PFSK-1 (cell line): ENCODE data around the gene CNPY3.

Experiments used
- FOXP2 ChIP-seq: optimal IDR thresholded peaks from 2 replicates; pipeline ENCODE3; 2011; ENCODE audit warnings: borderline replicate concordance, control low read depth, inconsistent platforms; ENCODE audit not compliant: insufficient read depth; ENCODE audit errors: extremely low read length, extremely low read depth
- POLR2AphosphoS5 ChIP-seq: IDR thresholded peaks from 2 replicates; pipeline ENCODE4 v1.6.1; 2012; ENCODE audit warnings: low read depth, mild to moderate bottlenecking, control low read depth, low read length, moderate library complexity
- SIN3A ChIP-seq: IDR thresholded peaks from 2 replicates; pipeline ENCODE4 v1.6.1; 2012; ENCODE audit warnings: mild to moderate bottlenecking, low read length, moderate library complexity, borderline replicate concordance; ENCODE audit not compliant: insufficient read depth
- TAF1 ChIP-seq: IDR thresholded peaks from 2 replicates; pipeline ENCODE4 v1.6.1; 2012; ENCODE audit warnings: low read length, control low read depth, borderline replicate concordance; ENCODE audit not compliant: insufficient read depth
- TF ChIP-seq, protein P1 (sequence below), 2 experiments: IDR thresholded peaks; 2 replicates each; pipeline versions ENCODE4 v1.6.1 to v1.8.0; 2011 to 2012; ENCODE audit warnings: low read depth in 2 of 2, low read length in 2 of 2, control low read depth in 1 of 2, inconsistent platforms in 1 of 2, mild to moderate bottlenecking in 1 of 2, moderate library complexity in 1 of 2; ENCODE audit not compliant: insufficient read depth in 1 of 2

Gene CNPY3

DNA sequence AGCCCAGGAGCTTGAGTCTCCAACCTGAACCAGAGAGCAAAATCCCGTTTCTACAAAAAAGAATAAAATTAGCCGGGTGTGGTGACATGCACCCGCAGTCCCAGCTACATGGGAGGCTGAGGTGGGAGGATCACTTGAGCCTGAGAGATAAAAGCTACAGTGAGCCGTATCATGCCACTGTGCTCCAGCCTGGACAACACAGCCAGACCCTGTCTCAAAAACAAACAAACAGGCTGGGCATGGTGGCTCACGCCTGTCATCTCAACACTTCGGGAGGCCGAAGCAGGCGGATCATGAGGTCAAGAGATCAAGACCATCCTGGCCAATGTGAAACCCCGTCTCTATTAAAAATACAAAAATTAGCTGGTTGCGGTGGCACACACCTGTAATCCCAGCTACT lies 24.8 kb upstream of the CNPY3 start:
- TF ChIP-seq, protein P1, sequence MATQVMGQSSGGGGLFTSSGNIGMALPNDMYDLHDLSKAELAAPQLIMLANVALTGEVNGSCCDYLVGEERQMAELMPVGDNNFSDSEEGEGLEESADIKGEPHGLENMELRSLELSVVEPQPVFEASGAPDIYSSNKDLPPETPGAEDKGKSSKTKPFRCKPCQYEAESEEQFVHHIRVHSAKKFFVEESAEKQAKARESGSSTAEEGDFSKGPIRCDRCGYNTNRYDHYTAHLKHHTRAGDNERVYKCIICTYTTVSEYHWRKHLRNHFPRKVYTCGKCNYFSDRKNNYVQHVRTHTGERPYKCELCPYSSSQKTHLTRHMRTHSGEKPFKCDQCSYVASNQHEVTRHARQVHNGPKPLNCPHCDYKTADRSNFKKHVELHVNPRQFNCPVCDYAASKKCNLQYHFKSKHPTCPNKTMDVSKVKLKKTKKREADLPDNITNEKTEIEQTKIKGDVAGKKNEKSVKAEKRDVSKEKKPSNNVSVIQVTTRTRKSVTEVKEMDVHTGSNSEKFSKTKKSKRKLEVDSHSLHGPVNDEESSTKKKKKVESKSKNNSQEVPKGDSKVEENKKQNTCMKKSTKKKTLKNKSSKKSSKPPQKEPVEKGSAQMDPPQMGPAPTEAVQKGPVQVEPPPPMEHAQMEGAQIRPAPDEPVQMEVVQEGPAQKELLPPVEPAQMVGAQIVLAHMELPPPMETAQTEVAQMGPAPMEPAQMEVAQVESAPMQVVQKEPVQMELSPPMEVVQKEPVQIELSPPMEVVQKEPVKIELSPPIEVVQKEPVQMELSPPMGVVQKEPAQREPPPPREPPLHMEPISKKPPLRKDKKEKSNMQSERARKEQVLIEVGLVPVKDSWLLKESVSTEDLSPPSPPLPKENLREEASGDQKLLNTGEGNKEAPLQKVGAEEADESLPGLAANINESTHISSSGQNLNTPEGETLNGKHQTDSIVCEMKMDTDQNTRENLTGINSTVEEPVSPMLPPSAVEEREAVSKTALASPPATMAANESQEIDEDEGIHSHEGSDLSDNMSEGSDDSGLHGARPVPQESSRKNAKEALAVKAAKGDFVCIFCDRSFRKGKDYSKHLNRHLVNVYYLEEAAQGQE (IDR thresholded peaks at IDR 0.05; ENCODE audit: insufficient read depth in 1 of 2, low read depth in 2 of 2, low read length in 2 of 2): no peak
- no peak for TF ChIP-seq POLR2AphosphoS5
- TF ChIP-seq TAF1: no peak
- no peak for TF ChIP-seq SIN3A
- no peak for TF ChIP-seq FOXP2

DNA sequence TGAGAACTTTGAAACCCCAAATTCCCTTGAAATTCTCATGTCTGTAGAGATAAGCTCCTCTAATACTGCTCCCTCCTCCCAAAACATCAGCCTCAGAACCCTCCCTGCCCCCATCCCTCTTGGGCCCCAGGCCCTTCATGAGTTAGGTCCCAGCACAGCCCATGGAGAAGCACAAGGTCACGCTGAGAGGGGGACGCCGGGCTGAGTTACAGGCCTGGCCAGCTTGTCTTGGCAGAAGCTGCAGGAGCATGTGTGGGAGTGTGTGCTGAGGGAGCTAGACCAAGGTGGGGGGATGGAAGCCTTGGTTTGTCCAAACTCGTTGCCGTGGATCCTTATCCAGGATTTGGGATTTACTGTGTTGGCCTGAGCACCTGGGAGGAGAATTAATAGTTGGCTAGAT lies 21.9 kb upstream of the CNPY3 start:
- TF ChIP-seq TAF1 (no peak), POLR2AphosphoS5 (no peak), SIN3A (no peak), FOXP2 (no peak)
- TF ChIP-seq, protein P1 (IDR thresholded peaks at IDR 0.05; ENCODE audit: insufficient read depth in 1 of 2, low read depth in 2 of 2, low read length in 2 of 2): no peak

DNA sequence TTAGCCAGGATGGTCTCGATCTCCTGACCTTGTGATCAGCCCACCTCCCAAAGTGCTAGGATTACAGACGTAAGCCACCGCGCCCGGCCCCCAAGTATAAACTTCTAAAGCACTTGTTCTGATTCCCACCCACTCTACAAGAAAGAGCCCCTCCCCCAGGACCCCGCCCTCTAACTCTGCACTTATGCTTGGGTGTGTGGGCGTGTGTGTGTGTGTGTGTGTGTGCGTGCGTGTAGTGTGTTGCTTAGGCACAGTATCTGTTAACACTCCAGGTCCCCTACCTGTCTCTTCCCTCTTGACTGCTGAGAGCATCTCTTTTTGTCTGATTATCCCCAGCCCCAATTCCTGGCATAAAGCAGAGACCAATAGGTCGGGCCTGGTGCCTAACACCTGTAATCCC lies 19.4 kb upstream of the CNPY3 start:
- TF ChIP-seq, protein P1 (IDR thresholded peaks at IDR 0.05; ENCODE audit: insufficient read depth in 1 of 2, low read depth in 2 of 2, low read length in 2 of 2): no peak
- TF ChIP-seq TAF1: no peak
- no peak for TF ChIP-seq POLR2AphosphoS5
- TF ChIP-seq SIN3A: no peak
- no peak for TF ChIP-seq FOXP2

DNA sequence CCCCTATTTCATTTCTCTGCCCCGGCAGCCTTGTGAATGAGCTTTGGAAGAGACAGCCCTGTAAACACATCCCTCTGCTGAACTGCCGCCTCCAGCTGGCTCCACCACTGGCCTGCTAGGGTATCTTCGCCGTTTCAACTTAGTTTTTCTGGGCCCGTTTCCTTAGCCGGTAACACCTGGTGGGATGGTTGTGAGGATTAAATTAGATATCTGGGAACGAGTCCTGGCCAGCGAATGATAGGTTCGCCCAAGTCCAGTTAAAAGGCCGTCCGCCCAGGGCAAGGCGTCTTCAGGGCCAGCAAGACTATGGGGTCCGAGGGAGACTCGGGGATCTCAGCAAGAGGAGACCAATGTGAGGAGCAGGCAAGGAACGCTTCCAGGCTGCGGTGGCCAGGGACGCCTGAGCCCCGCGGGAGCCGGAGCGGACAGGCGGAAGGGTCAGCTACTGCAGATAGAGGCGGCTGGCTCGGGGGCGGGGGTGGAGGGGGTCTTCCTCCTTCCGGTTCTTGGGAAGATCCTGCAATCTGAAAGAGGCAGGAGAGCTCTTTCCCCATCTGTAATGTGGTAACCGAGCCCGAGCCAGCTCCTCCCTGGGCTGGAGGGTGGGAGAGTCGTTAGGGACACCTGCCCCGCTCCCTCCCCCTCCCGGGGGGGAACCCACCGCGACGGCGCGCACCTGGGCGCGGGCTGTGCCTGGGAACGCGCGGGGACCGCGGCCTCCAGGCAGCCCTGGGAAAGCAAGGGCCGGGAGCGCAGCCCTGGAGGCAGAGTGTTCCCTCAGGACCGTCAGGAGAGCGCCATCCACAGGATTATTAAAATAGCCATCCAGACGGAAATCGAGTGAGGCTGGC lies 17.9 kb upstream of the CNPY3 start:
- TF ChIP-seq SIN3A: no peak
- TF ChIP-seq POLR2AphosphoS5: no peak
- TF ChIP-seq TAF1: no peak
- no peak for TF ChIP-seq FOXP2
- TF ChIP-seq, protein P1 (IDR thresholded peaks at IDR 0.05; ENCODE audit: insufficient read depth in 1 of 2, low read depth in 2 of 2, low read length in 2 of 2): no peak

DNA sequence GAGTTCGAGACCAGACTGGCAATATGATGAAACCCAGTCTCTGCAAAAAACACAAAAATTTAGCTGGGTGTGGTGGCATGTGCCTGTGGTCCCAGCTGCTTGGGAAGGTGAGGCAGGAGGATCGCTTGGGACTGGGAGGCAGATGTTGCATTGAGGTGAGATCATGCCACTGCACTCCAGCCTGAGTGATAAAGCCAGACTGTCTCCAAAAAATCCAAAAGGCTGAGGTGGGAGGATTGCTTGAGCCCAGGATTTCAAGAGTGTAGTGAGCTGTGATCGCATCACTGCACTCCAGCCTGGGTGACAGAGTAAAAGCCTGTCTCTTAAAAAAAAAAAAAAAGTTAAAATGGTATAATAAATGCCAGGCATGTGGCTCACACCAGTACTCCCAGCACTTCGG lies 14.7 kb upstream of the CNPY3 start:
- TF ChIP-seq, protein P1 (IDR thresholded peaks at IDR 0.05; ENCODE audit: insufficient read depth in 1 of 2, low read depth in 2 of 2, low read length in 2 of 2): no peak
- TF ChIP-seq POLR2AphosphoS5: no peak
